SIG-M5 (cell line): Measurements from ENCODE around the gene DDB1.

Source experiments
- DNase-seq: peaks from one replicate; lab custom pipeline; 2025; lab: John Stamatoyannopoulos, UW

DDB1 gene

GRCh38 chr11:61356706-61357105 is 23.8 kb upstream of the DDB1 start:
- DNase-seq = no peak

GRCh38 chr11:61354208-61354607 is 21.3 kb upstream of the DDB1 start:
- no peak for DNase-seq

- no peak for DNase-seq
These were observed 20.5 kb upstream of the DDB1 start for GRCh38 chr11:61353131-61354067.

DNA sequence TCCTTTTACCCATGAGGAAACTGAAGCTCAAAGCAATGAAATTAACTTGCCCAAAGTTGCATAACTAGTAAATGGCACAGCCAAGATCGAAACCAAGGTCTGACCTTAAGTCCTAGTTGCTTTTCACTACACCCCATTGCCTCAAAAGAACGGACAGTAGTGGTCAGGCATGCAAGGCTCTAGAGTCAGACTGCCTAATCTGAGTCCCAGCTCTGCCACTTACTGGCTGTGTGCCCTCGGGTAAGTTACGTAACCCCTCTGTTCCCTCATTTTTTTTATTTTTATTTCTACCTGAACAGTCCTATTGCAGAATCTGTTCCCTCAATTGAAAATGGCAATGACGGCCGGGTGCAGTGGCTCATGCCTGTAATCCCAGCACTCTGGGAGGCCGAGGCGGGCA is 19.1 kb upstream of the DDB1 start:
- no peak for DNase-seq

DNA sequence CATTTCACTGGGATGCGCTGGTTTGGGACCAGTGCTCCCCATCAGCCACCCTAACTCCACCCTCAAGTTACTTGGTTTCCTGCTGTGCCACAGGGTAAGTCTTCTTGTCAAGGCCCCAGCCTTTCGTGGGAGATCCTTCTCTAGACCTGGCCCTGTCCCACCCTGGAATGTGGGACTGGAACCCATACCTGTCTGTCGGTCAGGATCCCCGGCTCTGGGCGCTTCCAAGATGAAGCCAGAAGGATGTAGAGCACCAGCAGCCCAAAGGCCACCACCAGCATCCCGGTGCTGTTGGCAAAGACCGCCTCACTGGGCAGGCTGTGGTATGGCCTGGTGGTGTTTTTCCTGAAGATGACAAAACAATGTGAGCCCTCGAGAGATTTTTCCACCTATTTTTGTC is 17.9 kb upstream of the DDB1 start:
- no peak for DNase-seq

DNA sequence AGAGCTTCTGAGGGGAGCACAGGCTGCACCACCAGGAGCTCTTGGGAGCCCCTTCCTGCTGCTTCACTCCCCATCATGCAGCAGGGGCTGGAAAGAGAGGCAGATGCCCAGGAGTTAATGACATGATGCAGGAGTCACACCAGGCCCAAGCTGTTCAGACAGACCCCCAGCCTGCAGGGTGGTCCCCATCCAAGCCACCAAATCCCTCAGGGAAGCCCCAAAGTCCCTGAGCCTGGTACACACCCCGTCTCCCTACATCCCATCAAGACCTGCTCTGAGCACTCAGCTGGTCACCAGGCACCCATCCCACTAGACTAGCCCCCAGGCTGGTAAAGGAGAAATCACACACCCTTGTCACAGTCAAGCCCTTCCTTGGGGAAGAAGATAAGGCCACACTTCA is 17.4 kb upstream of the DDB1 start:
- no peak for DNase-seq

DNA sequence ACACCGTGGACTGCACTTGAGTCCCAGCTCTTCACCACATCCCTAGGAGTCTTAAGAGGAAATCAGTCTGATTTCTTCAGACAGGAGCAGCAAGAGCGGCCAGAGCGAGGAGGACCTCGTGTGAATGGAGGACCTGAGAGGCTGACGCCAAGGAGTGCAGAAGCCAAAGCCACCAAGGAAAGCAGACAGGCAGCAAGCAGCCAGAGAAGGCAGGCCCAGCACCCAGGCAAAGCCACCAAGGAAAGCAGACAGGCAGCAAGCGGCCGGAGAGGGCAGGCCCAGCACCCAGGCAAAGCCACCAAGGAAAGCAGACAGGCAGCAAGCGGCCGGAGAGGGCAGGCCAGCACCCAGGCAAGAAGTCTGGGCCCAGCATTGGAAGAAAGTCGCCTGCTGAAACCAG is 17.0 kb upstream of the DDB1 start:
- DNase-seq = no peak

DNA sequence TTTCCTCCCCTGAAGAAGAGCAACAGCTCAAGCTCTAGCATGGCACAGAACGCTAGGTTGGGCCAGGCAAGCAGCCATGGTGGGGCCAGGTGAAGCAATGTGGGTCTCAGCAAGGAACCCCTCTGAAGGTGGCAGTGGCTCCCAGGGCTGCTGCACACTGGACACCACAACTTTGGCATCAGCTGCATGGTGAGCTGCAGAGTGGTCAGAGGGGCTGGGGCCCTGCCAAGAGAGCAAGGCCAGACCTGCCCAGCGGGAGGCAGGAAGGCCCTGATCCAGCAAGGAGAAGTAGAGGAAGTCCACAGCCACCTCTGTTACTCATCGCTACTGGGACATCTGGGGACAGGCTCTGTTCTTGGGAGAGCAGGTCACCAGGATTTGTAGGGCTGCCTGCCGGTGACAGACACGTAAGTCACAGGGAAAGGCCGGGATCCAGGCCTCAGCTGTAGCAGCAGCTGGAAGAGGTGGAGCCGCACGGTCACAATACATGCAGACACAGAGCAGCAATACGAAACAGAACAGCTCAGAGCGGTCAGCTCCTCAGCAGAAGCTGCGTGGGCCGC is 16.4 kb upstream of the DDB1 start:
- DNase-seq = no peak

- no peak for DNase-seq
These were observed 15.1 kb upstream of the DDB1 start for GRCh38 chr11:61347916-61348461.

DNA sequence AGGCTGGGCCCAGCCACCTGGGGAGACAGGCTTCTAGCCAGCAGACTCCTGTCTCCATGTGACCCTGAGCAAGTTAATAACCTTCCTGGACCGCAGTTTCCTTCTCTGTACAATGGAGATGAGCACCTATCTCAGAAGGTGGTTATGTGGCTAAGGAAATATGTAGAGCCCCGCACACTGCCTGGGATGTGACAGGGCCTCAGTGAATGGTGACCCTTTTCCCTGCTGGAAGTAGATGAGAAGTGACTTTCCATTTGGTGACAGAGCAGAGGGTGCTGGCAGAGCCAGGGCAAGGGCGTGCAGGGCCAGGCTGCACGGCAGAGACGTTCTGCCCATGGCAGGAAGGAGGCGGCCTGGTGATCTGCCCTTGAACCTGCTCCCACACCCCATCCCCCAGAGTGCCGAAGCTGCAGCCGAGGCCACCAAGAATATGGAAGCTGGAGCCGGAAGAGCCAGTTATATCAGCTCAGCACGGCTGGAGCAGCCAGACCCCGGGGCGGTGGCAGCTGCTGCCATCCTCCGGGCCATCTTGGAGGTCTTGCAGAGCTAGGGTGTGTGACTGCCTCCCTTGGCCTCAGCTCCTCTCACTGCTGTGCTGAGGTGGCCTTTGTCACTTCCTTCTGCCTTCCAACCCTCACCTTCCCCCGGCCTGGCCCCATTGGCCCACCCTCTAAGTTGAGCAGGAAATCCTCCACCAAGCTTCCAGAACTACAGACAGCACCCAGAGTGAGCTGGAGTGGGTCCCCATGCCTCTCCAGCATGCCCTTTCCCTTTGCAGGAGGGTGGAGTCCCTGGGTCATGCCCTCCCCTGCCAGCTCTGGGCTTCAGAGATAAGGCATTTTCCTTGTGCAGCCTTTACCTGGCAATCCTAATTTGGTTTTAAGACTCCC is 13.3 kb upstream of the DDB1 start:
- no peak for DNase-seq

DNA sequence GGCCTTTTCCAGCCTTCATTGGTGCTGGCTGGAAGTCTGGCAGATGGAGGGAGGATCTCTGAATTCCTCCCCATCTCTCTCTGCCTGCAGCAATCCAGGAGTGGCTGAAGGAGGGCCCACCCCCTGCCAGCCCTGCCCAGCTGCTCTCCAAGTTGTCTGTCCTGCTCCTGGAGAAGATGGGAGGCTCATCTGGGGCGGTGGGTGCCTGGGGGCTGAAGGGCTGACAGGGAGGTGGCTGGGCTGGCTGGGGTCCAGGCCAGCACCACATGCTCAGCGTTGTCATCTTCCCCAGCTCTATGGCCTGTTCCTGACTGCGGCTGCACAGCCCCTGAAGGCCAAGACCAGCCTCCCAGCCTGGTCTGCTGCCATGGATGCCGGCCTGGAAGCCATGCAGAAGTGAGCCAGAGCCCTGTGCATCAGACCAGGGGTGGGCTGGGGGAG is 12.3 kb upstream of the DDB1 start:
- DNase-seq = no peak

DNA sequence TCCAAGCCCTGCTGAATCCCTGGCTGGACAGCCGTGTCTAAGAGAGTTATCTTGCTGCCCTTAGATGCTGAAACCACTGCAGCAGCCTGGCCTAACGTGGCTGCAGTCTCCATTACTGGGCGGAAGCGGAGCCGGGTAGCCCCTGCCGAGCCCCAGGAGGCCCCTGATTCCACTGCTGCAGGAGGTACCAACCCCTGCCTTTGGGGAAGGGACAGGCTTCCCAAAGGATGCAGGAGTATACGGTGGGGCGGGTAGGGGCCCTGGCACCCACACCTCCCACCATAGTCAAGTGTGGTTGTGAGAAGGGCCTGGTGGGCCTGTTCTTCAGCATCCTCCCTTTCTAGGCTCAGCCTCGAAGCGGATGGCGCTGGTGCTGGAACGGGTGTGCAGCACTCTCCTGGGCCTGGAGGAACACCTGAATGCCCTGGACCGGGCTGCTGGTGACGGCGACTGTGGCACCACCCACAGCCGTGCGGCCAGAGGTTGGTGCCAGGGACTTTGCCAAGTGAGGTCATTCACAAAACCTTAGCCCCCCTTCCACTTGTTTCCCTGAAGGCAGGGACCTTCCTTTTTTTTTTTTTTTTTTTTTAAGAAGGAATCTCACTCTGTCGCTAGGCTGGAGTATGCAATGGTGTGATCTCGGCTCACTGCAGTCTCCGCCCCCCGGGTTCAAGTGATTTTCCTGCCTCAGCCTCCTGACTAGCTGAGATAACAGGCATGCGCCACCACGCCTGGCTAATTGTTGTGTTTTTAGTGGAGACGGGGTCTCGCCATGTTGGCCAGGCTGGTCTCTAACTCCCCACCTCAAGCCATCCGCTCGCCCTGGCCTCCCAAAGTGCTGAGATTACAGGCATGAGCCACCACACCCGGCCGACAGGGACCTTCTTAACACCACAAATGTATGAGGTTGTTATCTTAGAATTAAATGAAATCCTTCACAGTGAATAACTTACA is 11.2 kb upstream of the DDB1 start:
- DNase-seq = no peak

- no peak for DNase-seq
These were observed 9.4 kb upstream of the DDB1 start for GRCh38 chr11:61342207-61342803.

GRCh38 chr11:61341706-61342105 is 8.8 kb upstream of the DDB1 start:
- DNase-seq = no peak

DNA sequence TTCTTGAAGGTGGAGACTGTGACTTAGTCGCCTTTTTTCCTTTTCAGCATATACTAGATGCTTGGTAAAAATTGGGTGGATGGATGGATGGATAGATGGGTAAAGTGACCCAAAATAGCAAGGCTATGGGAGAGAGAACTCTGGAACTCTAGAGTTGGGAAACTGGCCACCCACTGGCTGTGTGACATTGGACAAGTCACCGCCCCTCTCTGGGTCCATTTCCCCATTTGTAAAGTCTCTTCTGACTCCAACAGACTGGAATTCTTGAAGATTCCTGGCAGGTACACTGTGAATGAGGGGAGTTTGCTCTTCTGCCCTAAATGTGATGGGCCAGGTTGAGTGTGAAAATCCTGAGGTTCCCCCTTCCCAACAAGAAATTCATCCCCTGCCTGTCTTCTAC is 8.1 kb upstream of the DDB1 start:
- DNase-seq = no peak

DNA sequence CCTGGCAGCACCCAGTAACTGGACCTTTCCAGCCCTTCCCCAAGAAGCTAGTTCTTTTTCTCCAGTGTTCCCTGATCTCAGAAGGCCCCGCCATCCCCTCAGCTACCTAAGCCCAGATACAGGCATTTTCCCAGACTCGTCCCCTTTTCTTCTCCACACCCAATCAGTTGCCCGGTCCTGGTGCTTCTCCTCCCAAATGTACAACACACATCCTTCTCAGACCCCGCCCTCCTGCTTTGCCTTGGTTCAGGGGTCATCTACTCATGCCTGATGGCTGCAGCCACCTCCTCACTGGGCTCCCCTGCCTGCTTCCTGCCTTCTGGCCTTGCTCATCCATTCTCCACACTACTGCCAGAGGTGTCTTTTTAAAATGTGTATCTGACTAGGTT is 6.6 kb upstream of the DDB1 start:
- DNase-seq = no peak

GRCh38 chr11:61338783-61339489 is 6.0 kb upstream of the DDB1 start:
- no peak for DNase-seq

DNA sequence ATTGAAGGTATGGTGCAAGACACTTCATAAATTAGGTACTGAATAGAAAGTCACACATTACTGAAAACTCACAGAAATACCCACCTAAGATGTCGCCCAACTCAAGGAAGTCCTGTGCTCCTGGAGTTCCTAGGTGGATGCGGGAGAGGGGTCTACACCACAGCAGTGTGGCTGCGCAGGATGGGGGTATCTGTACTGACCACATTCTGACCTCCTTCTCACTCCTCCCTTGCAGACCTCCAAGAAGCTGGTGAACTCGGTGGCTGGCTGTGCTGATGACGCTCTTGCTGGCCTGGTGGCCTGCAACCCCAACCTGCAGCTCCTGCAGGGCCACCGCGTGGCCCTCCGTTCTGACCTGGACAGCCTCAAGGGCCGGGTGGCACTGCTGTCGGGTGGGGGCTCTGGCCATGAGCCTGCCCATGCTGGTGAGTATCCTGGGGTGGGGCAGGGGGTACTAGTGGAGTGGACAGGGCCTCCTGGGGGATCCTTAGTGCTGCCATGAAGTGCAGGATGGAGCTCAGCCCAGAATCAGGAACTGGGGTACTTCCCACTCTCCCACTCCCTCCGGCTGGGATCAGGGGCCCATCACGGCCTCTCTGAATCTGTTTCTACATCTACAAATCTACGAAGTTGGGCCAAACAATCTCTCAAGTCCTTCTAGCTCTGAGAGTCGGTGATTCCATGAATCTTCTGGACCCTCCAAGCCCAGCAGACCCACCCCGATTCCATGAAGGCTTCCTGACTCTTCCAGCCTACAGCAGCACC is 5.0 kb upstream of the DDB1 start:
- no peak for DNase-seq

- no peak for DNase-seq
These were observed 3.4 kb upstream of the DDB1 start for GRCh38 chr11:61336171-61336935.
